SH-SY5Y (cell line): ENCODE measurements around the gene MYRIP.

Experiments used
- GATA2 ChIP-seq: IDR thresholded peaks from 2 replicates; pipeline ENCODE4 v1.6.1; 2011; ENCODE audit warnings: mild to moderate bottlenecking, low read depth, low read length
- GATA3 ChIP-seq: IDR thresholded peaks from 2 replicates; pipeline ENCODE4 v1.6.1; 2011; ENCODE audit warnings: low read depth, mild to moderate bottlenecking, low read length, moderate library complexity

- TF ChIP-seq GATA3 (no peak), GATA2 (no peak)
These were observed 357.6 kb downstream of the MYRIP start for GRCh38 chr3:40166997-40167396.
